Measurements from ENCODE around the gene CCDC183.
A peak's percentile ranks its signal among the peaks of the same experiment; 100 is the strongest.
"Not testable (repeated sequence)": the region's sequence is repeated elsewhere in the genome, so short reads cannot be mapped to it uniquely, and the experiment has no call there.

Gene CCDC183

DNA sequence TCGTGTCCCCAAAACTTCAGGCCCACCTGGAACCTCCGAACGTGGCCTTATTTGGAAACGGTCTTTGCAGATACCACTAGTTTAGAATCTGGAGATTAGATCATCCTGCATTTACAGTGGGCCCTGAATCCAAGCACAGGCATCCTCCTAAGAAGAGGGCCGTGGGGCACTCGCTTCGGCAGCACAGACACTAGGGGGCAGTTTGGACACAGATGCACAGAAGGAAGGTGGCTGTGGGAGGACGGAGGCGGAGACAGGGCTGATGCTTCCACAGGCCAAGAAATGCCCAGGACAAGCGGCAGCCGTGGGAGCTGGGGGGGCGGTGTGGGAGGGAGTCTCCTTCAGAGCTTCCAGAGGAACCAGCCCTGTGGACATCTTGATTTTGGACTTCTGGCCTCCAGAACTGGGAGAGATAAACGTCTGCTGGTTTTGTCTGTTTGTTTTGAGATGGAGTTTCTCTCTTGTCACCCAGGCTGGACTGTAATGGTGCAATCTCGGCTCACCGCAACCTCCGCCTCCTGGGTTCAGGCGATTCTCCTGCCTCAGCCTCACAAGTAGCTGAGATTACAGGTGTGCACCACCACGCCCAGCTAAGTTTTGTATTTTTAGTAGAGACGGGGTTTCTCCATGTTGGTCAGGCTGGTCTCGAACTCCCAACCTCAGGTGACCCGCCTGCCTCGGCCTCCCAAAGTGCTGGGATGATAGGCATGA lies 35.1 kb upstream of the CCDC183 start:
- DNase-seq (ENCODE audit: low read depth, low spot score): peak; percentile 78

DNA sequence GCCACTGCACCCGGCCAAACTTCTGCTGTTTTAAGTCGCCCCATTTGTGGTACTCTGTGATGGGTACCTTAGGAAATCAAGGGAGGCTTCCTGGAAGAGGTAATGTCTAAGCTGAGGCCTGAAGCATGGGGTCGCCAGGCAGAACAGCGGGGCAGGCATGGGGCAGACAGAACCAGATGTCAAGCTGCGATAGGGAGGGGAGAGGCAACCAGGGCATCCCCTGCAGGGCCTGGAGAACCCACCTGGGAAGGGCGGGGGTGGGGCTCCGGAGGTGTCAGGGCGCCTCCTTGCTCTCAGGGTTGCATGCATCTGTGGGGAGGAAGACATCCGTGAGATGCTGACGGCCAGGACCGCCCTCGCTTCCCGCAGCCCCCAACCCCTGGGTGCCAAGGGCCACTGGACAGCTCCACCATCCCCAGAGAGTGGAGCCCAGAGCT lies 34.6 kb upstream of the CCDC183 start:
- DNase-seq (ENCODE audit: low read depth, low spot score): no peak

DNA sequence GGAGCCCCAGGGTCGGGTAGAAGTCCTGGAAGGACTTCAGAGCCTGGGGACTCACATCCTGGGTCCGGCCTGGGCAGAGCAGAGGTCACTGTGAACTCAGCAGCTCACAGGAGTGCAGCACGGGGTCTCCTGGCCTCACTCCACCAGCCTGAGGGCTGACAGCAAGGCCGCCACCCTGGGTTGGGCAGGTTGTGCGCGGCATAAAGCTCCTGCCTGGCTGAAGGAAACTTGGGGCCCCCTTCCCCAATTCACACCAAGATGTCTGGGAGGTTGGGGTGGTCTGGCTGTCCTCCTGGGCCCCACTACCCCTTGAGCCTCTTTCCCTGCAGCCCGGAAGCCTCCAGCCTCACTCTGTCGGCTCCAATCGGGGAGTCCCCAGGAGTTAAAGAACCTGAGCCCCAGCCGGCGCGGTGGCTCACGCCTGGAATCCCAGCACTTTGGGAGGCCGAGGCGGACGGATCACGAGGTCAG lies 33.9 kb upstream of the CCDC183 start:
- DNase-seq (ENCODE audit: low read depth, low spot score): no peak

DNA sequence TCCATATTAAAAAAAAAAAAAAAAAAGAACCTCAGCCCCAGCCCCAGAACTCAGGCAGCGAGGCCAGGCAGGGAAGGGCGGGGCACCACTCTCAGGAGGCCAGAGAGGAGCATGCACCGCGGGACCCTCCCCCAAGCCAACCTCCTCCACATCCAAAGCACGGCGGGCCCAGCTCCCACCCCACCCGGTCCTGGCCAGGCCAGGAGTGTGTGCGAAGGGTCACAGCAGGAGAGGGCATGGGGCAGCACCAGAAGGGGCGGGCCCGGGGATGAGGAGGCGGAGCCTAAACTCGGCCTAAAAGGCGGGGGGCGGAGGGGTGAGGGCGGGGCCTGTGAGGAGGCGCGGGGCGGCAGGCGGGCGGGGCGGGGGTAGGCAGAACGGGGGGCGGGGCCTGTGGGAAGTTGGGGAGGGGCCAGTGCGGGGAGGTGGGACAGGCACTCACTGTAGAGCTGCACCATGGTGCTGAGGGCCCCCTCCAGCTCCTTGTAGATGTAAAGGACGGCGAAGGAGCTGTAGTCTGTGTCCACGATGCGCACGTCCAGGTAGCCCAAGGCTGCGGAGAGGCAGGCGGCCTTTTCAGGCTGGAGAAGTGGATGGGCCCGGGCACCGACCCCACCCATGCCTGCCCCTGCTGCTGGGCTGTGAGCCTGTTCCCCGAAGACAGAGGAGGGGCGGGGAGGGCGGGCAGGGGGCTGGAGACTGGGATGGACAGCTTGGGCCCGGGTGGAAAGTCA lies 33.1 kb upstream of the CCDC183 start:
- DNase-seq (ENCODE audit: low read depth, low spot score): peak; percentile 44

DNA sequence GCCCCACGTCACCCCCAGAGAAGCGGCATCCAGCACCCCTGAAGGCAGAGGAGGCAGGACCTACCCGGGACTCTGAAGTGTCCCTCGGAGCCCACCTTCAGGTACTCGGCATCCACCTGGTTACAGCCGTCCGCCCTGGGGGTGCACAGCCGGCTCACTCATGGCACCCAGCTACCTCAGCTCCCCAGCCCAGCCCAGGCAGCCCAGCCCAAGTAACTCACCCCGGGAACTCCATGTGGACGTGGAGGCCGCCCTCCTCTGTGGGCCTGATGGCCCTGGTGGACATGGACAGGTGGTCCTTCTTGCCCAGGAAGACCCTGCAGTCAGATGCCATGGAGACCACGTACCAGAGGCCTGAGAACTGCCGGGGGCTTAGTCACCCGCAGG lies 32.5 kb upstream of the CCDC183 start:
- no peak for DNase-seq (ENCODE audit: low read depth, low spot score)

DNA sequence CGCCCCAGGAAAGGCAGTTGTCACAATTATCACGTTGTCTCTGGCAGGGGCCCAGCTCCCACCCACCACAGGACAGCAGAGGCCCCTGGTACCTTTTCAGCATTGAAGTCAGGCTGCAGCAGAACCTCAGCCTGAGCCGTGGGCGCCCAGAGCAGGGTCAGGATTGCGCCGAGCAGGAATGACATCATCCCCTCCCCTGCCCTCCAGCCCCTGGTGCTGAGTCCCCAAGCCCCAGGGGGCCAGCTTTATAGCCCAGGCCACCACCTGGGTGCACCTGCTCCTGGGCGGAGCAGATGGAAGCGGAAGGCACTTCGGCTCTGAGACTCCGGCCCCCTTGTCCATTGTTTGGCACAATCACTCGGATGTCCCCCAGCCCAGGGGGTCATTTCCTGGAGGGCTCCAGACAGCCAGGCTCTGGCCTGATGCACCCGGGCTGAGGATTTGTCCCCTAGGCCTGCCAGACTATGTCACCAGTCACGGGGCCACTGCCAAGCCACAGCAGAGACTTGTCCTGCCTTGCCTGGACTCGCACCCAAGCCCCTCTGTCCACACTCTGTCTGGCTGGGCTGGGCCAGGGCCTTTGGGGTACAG lies 31.7 kb upstream of the CCDC183 start, which contains the start of gene LCN15:
Gene LCN15, minus strand, starts transcription at position 218 of the 591 bp plus-strand sequence. Its CDS starts 30 bp downstream, at position 188.
- no peak for DNase-seq (ENCODE audit: low read depth, low spot score)

DNA sequence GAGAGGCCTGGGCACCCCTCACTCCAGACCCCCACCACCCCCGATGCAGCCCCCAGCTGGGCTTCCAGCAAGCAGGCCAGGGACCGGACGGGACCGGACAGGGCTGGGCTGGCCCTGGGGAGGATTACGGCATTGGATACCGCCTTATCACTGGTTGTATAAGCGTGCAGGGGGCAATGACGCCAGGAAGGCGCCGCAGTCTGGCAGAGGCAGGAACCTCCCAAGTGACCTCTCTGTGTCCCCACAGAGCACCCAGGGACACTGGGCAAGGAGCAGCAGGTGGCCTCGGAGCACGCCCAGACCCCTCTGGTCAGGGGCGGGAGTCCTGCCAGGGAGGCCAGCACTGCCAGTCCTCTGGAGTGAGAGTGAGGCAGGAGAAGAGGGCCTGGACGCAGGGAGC lies 31.1 kb upstream of the CCDC183 start:
- DNase-seq (ENCODE audit: low read depth, low spot score): no peak

DNA sequence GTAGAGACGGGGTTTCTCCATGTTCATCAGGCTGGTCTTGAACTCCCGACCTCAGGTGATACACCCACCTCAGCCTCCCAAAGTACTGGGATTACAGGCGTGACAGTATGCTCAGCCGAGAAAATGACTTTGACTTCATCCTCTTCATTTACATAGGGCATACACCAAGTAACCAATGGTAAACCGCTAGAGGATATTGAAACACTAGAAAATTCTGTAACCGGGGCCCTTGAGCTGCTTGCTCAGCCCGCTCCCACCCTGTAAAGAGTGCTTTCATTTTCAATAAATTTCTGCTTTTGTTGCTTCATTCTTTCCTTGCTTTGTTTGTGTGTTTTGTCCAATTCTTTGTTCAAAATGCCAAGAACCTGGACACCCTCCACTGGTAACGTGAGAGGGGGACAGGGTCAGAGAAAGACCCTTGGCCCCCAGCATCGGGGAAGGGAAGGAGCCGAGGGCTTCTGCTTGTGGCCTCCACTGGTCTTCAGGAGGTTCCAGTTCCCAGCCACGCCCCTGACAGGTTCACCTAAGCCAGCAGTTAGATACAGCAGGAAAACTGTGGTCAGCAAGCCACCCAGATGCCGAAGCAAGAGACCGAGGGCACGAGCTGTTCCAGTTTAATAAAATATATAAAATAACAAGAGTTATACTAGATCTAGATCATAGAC lies 30.3 kb upstream of the CCDC183 start:
- DNase-seq (ENCODE audit: low read depth, low spot score): not testable (repeated sequence)

DNA sequence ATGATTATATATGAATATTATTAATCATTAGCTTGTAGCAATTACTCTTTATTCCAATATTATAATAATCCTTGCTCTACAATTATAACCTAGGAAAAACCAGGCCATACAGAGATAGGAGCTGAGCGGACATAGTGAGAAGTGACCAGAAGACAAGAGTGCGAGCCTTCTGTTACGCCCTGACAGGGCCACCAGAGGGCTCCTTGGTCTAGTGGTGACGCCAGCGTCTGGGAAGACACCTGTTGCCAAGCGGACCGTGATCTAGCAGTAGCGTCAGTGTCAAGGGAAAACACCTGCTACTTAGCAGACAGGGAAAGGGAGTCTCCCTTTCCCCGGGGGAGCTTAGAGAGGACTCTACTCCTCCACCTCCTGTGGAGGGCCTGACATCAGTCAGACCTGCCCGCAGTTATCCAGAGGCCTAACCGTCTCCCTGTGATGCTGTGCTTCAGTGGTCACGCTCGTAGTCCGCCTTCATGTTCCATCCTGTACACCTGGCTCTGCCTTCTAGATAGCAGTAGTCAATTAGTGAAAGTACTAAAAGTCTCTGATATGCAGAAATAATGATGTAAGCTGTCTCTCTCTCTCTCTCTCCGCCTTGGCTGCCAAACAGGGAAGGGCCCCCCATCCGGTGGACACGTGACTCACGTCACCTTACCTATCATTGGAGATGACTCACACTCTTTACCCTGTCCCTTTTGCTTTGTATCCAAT lies 29.6 kb upstream of the CCDC183 start:
- peak; percentile 41 for DNase-seq (ENCODE audit: low read depth, low spot score)

DNA sequence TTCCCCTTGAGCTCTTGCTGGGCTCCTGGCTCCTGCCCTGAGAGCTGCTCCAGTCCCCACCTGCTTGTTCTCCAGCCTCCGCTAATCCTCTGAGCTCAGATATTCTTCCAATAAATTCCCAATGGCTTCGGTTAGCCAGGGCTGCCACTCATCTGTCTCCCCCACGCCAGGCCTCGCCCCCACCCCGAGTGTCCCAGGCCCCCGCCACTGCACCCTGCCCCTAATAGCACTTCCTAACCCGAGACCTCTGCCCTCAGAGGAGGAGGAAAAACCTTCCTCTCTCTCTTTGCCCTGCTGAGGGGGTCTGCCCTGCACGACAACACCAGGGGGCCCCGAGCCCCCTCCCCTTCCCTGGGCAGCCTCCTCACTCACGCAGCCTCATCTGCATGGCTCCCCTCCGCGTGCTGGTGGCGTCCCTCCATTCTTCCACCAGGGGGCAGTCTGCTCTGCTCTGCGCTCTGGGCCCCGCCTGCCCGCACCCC lies 26.4 kb upstream of the CCDC183 start:
- DNase-seq (ENCODE audit: low read depth, low spot score): peak; percentile 34

DNA sequence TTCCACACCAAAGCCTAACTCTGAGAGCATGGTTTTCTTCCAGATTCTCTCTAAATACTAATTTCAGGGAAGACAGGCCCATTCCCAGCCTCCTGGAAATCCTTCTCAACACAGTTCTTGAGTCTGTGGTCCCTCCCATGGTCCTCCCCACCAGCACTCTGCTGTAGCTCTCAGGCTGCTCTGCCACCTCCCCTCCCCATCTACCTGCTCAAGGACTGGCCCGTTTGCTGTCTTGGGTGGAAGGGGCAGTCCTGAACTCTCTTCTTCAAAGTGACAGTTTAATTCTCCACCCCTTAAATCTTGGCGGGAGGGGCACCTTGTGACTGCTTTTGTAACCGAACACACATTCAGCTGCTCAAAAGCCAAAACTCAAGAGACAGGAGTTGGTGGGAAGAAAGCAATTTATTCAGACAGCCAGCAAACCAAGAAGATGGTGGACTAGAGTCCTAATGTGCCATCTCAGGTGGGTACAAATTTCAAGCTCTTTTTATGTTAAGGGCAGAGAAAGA lies 24.2 kb upstream of the CCDC183 start:
- DNase-seq (ENCODE audit: low read depth, low spot score): no peak

DNA sequence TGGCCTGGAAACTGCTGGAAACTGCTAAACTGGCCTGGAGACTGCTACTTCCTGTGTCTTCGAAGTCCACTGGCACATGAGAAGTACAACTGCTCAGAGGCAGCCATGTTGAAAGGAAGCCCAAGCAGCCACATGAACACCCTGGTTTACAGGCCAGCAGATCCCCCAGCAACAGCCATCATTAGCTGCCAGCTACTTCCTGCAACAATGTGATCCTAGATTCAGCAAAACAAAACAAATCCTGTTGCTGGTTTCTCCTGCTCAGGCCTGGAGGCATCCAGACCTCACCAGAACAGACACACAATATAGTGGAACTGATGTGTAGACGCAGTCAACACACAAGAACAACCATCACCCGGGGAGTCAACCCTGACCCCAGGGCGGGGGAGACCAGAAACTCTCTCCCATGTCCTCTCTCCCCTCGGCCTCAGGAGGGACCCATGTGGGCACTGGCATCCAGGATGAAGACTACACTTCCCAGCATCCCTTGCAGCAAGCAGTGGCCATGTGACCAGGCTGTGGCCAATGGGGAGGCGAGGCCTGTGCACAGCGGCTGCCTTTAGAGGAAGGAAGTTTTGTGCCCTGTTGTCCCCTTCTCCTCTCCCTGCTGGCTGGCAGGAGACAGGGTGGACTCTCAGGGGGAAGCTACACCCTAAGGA lies 22.6 kb upstream of the CCDC183 start:
- DNase-seq (ENCODE audit: low read depth, low spot score): peak; percentile 21

DNA sequence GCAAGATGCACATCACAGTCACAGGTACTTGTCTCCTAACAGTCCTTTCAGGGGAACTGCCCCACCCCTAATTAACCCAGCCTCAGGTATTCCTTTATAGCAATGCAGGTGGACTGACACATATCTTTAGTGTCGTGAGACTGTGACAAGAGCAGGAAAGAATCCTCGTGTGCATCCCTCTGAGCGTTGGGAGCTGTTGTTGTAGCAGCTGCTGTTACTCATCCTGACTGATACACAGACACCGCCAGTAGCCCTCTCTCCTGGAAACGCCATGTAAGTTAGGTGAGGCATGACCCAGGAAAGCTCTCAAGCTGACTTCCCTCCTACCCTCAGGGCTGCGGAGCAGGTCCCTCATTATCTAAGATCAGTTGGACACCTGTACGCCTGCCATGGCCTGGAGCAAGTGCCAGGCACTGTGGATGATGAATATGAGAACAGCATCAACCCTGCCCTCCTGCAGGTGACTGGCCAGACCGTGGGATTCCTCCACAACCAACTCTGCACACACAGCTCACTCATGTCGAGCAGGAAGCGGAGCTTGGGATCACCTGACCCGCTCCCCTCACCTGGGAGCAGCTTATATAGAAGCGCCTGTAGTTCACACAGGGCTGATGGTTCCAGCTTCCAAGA lies 21.6 kb upstream of the CCDC183 start:
- DNase-seq (ENCODE audit: low read depth, low spot score): no peak

DNA sequence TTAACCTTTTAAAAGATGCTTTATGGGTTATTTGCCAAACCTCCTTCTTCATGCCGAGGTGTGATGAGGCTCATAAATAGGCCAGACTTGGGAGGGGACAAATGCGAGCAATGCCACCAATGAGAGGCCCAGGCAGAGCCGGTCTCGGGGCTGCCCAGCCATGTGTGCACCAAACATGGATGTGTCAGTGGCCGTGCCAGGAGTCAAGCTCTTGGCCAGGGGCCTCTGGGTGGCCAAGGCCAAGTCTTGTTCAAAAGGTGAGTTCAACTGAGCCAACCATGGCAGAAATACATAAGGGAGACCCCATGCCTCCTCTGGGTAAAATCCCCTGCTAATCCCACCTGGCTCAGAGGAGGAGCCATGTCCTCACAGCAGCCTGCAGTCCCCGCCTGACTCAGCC lies 20.9 kb upstream of the CCDC183 start:
- no peak for DNase-seq (ENCODE audit: low read depth, low spot score)

DNA sequence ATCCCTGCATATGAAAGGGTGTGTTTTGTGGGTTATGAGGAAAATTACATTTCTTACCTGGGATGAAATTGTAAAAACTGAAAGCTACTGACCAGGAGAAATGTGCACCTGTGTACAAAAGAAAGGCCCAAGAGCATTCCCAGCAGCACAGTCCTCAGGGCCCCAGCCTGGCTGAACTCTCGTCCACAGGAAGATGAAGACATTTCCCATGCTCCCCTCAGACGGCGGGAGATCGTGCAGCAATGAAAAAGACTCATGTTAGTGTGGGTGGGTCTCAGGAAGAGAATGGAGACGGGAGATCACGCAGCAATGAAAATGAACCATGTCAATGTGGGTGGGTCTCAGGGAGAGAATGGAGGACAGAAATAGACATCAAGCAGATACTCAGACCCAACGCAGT lies 19.2 kb upstream of the CCDC183 start:
- DNase-seq (ENCODE audit: low read depth, low spot score): no peak

DNA sequence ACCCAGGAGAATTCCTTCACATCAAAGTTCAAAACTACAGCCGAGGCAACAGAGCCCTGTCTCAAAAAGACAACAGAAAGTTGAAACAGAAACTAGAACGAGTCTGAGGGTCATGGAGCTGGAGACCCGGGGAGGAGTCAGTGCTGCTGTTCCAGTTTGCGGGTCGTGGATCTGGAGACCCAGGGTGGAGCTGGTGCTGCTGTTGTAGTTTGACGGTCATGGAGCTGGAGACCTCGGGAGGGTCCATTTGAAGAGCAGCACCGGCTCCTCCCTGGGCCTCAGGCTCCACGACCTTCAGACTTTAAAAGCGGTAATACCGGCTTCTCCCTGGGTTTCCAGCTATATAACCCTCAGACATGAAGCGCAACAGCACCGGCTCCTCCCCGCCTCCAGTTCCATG lies 18.8 kb upstream of the CCDC183 start:
- DNase-seq (ENCODE audit: low read depth, low spot score): no peak

DNA sequence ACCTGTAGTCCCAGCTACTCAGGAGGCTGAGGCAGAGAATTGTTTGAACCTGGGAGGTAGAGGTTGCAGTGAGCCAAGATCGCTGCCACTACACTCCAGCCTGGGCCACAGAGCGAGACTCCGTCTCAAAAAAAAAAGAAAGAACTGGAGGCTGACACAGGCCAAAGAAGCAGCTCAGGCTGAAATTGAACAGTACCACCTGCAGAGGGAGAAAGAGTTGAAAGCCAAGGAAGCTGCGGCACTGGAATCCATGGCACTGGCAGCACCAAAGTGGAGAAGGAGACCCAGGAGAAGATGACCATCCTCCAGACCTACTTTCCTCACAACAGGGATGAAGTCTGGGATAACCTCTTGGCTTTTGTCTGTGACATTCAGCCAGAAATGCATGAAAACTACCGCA lies 16.3 kb upstream of the CCDC183 start:
- no peak for DNase-seq (ENCODE audit: low read depth, low spot score)

DNA sequence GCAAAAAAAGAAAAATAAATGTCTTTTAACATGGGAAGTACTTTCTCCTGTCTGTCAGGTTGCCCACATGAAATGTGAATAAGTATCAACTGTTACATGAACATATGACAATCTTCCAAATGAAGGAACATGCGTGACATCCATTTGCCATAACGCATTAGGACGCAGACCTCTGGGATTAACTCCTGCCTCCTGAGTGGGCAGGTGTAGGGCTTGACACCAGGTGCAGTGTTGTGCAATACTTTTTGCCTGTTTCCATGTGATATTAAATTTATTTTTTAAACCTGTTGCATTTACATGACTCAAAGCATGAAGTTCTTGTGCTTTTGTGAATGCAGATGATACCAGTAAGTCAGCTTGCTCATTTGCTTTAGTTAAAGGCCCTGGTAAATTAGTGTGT lies 13.7 kb upstream of the CCDC183 start:
- no peak for DNase-seq (ENCODE audit: low read depth, low spot score)

DNA sequence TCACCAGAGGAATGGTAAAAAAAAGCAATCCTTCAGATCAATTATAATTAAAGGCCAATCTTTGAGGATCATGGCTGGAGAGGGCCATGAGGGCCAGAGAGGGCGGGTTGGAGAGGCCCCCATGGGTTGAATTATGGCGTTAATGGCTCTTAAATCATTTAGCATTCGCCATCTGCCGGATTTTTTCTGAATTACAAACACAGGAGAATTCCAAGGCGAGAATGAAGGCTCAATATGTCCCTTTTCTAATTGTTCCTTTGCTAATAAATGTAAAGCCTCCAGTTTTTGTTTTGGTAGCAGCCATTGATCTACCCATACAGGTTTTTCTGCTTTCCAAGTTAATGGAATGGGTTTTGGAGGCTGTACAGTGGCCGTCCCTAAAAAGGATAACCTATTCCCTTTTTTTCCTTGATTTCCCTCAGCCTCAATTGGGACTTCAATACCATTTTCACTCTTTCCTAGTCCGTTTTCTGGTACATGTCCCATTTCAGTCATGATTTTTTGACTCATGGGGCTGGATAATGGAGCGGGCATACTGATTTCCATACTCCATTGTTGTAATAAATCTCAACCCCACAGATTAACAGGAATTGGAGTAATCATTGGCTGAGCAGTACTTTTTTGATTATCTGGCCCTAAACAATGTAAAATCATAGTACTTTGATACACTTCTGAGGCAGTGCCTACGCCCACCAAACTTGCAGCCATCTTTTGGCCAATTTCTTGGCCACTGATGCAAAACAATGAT lies 11.7 kb upstream of the CCDC183 start:
- no peak for DNase-seq (ENCODE audit: low read depth, low spot score)

Data from astrocyte of the hippocampus (primary cell).